ENCODE measurements around the gene DGKQ.

DNA sequence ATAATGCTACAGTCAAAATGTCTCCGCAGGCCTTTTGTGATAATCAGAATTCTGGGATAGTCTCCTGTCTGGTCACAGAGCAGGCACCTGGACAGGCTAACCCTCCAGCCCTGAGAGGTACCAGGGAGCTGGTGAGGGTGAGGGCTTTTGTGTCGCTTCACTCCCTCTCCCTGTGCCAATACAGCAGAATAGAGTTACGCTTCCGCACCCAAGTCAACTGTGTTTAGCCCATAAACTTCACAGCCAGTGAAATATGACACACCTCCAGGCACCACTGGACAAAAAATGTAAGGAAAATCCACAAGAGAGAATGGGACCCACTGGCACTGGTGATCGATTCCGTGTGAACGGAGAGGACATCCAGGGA, 42.6 kb downstream of the DGKQ start:
- TF ChIP-seq POLR2A (IDR thresholded peaks at IDR 0.05): no peak
- no peak for TF ChIP-seq POLR2AphosphoS5 (IDR thresholded peaks at IDR 0.05)

Data from transverse colon (tissue), 3 donors.